IPS DF 6.9 (cell line): Measurements from ENCODE around the gene PPP1CC.

Source experiments
- DNase-seq: peaks from one replicate; pipeline ENCODE4 v3.0.0-alpha.2; 2013; ENCODE audit warnings: low read depth, low spot score
- H3K27ac ChIP-seq: one replicate; pipeline ENCODE4 v1.5.1; 2013; ENCODE audit warnings: low read length, control low read depth
- H3K27me3 ChIP-seq: 2 replicates; pipeline ENCODE4 v1.6.1; 2013; ENCODE audit warnings: mild to moderate bottlenecking, low read length; ENCODE audit not compliant: control insufficient read depth, insufficient read depth
- H3K36me3 ChIP-seq: 2 replicates; pipeline ENCODE4 v1.6.1; 2013; ENCODE audit warnings: low read length; ENCODE audit not compliant: control insufficient read depth, insufficient read depth
- H3K4me1 ChIP-seq: 2 replicates; pipeline ENCODE4 v1.6.1; 2013; ENCODE audit warnings: low read length; ENCODE audit not compliant: control insufficient read depth, insufficient read depth
- H3K4me3 ChIP-seq: 2 replicates; pipeline ENCODE4 v1.5.1; 2013; ENCODE audit warnings: mild to moderate bottlenecking, low read length
- H3K9me3 ChIP-seq: 2 replicates; pipeline ENCODE4 v1.6.1; 2013; ENCODE audit warnings: low read length, inconsistent platforms; ENCODE audit not compliant: control insufficient read depth, insufficient read depth
- WGBS: extraction: QIAGEN DNeasy Blood & Tissue Kit; methylation state at CpG from one replicate; pipeline ENCODE4 v1.1.7; 2013; ENCODE audit warnings: mixed read lengths, missing lambda C conversion rate; ENCODE audit not compliant: insufficient read length, insufficient coverage; 5-methylcytosine and 5-hydroxymethylcytosine counted together

The PPP1CC gene

GRCh38 chr12:110689281-110690126, 53.2 kb downstream of the PPP1CC start:
- Histone ChIP-seq H3K27me3 (peaks cover 2% of the 10 kb centered on the region; the same call in 1 of the 2 replicates), H3K36me3 (no peaks in the 10 kb centered on the region), H3K9me3 (no peaks in the 10 kb centered on the region), H3K4me1 (peaks cover 4% of the 10 kb centered on the region; the same call in 1 of the 2 replicates), H3K27ac (no peak overlapping the region), H3K4me3 (peak overlapping the region; percentile 46; the same call in 1 of the 2 replicates)
- DNase-seq: no peak
- WGBS: no CpG with 5 or more reads among the region's 38 CpGs

- WGBS: no CpG with 5 or more reads among the region's 64 CpGs
- Histone ChIP-seq H3K4me1 (peaks cover 4% of the 10 kb centered on the region; the same call in 1 of the 2 replicates), H3K36me3 (no peaks in the 10 kb centered on the region), H3K27ac (no peak within 1 kb of the TSS), H3K27me3 (peaks cover 2% of the 10 kb centered on the region; the same call in 1 of the 2 replicates), H3K4me3 (peak within 1 kb of the TSS; percentile 69; the same call in 1 of the 2 replicates), H3K9me3 (no peaks in the 10 kb centered on the region)
- DNase-seq: no peak
Measured at GRCh38 chr12:110688446-110689280, 54.0 kb downstream of the PPP1CC start, which contains the start of gene HVCN1. Gene HVCN1, minus strand, starts transcription at chr12:110689115. Its CDS starts 5,870 bp downstream, at chr12:110683245.

GRCh38 chr12:110687396-110688169, 55.1 kb downstream of the PPP1CC start:
- no peak overlapping the region for H3K27ac ChIP-seq
- no peaks in the 10 kb centered on the region for H3K9me3 ChIP-seq
- H3K27me3 ChIP-seq: peaks cover 2% of the 10 kb centered on the region; the same call in 1 of the 2 replicates
- H3K36me3 ChIP-seq: no peaks in the 10 kb centered on the region
- H3K4me3 ChIP-seq: no peak overlapping the region
- no peak for DNase-seq
- WGBS: no CpG with 5 or more reads among the region's 15 CpGs
- peaks cover 4% of the 10 kb centered on the region; the same call in 1 of the 2 replicates for H3K4me1 ChIP-seq

- H3K4me3 ChIP-seq: no peak overlapping the region
- no CpG with 5 or more reads among the region's 3 CpGs for WGBS
- H3K9me3 ChIP-seq: no peaks in the 10 kb centered on the region
- H3K27me3 ChIP-seq: peaks cover 2% of the 10 kb centered on the region; the same call in 1 of the 2 replicates
- no peaks in the 10 kb centered on the region for H3K36me3 ChIP-seq
- peaks cover 4% of the 10 kb centered on the region; the same call in 1 of the 2 replicates for H3K4me1 ChIP-seq
- no peak overlapping the region for H3K27ac ChIP-seq
- no peak for DNase-seq
Measured at GRCh38 chr12:110686294-110686903, 56.3 kb downstream of the PPP1CC start.

GRCh38 chr12:110684312-110684836, 58.3 kb downstream of the PPP1CC start:
- H3K27ac ChIP-seq: no peak overlapping the region
- H3K27me3 ChIP-seq: peaks cover 2% of the 10 kb centered on the region; the same call in 1 of the 2 replicates
- peaks cover 2% of the 10 kb centered on the region; the same call in 1 of the 2 replicates for H3K4me1 ChIP-seq
- no peak for DNase-seq
- WGBS: no CpG with 5 or more reads among the region's 7 CpGs
- no peaks in the 10 kb centered on the region for H3K9me3 ChIP-seq
- no peak overlapping the region for H3K4me3 ChIP-seq
- no peaks in the 10 kb centered on the region for H3K36me3 ChIP-seq

- Histone ChIP-seq H3K9me3 (no peaks in the 10 kb centered on the region), H3K36me3 (no peaks in the 10 kb centered on the region), H3K4me1 (peaks cover 2% of the 10 kb centered on the region; the same call in 1 of the 2 replicates), H3K4me3 (no peak overlapping the region), H3K27ac (no peak overlapping the region), H3K27me3 (peaks cover 2% of the 10 kb centered on the region; the same call in 1 of the 2 replicates)
- DNase-seq: no peak
- no CpG with 5 or more reads among the region's 2 CpGs for WGBS
Measured at GRCh38 chr12:110683888-110684287, 58.8 kb downstream of the PPP1CC start.

- no peak overlapping the region for H3K27ac ChIP-seq
- DNase-seq: no peak
Measured at GRCh38 chr12:110680032-110680431, 62.7 kb downstream of the PPP1CC start.

GRCh38 chr12:110679201-110679600, 63.5 kb downstream of the PPP1CC start:
- H3K4me3 ChIP-seq: no peak overlapping the region
- DNase-seq: no peak
- WGBS: no CpG with 5 or more reads among the region's 12 CpGs
- no peaks in the 10 kb centered on the region for H3K27me3 ChIP-seq
- H3K4me1 ChIP-seq: no peaks in the 10 kb centered on the region
- H3K27ac ChIP-seq: no peak overlapping the region
- no peaks in the 10 kb centered on the region for H3K36me3 ChIP-seq
- no peaks in the 10 kb centered on the region for H3K9me3 ChIP-seq

More at GRCh38 chr12:110680032-110680431, 62.7 kb downstream of the PPP1CC start:
- Histone ChIP-seq H3K4me3 (no peak overlapping the region), H3K36me3 (no peaks in the 10 kb centered on the region), H3K9me3 (no peaks in the 10 kb centered on the region), H3K4me1 (no peaks in the 10 kb centered on the region), H3K27me3 (no peaks in the 10 kb centered on the region)
- WGBS: no CpG with 5 or more reads among the region's 1 CpG

- WGBS: no CpG with 5 or more reads among the region's 4 CpGs
Measured at GRCh38 chr12:110677982-110678381, 64.7 kb downstream of the PPP1CC start.

More at GRCh38 chr12:110677982-110678381, 64.7 kb downstream of the PPP1CC start:
- no peak overlapping the region for H3K27ac ChIP-seq
- no peaks in the 10 kb centered on the region for H3K27me3 ChIP-seq
- no peak overlapping the region for H3K4me3 ChIP-seq
- H3K9me3 ChIP-seq: no peaks in the 10 kb centered on the region
- no peak for DNase-seq
- no peaks in the 10 kb centered on the region for H3K4me1 ChIP-seq
- H3K36me3 ChIP-seq: no peaks in the 10 kb centered on the region
